ENCODE measurements around the gene MPC2. TPM values are rescaled to one million over a fixed set of nuclear protein-coding genes. Genes with fewer than 3 reads are reported as not detected.
"Not testable (repeated sequence)": the region's sequence is repeated elsewhere in the genome, so short reads cannot be mapped to it uniquely, and the experiment has no call there.

Gene MPC2
- total and polyA plus RNA-seq, 2 of the 8 experiments (the other 6 are each of a cell fraction or from before 2014, with no cell fraction given), result 18.6 to 40.9 TPM

DNA sequence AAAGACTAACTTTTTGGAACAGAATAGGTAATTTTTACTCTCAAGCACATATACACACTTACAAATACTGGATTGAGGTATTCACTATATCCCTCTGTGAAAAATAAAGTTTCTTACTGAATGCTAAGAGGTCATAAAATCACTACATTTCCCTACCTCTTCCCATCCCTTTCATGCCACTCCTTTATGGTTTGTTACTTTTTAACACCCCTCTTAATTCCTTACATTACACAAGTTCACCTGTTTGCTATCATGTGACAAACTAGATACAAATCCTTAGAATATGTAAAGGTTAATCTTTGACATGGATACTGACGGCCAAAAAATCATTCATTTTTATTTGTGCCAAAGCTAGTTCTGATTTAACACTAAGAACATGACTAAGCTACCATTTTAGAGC, 7.1 kb downstream of the MPC2 start (continued):
- no peak for TF ChIP-seq CEBPB (IDR thresholded peaks at IDR 0.05; ENCODE audit: low read depth, low read length)
- TF ChIP-seq JUND (IDR thresholded peaks at IDR 0.05; ENCODE audit: low read length), result no peak
- TF ChIP-seq CBX8 (IDR thresholded peaks at IDR 0.05; ENCODE audit: borderline replicate concordance, low read depth, low read length), result no peak

GRCh38 chr1:167928919-167929318, 8.0 kb downstream of the MPC2 start:
- H3K36me3 ChIP-seq (ENCODE audit: control insufficient read depth in 2 of 4, insufficient read depth in 4 of 4, low read length in 3 of 4); H2BK15ac ChIP-seq (ENCODE audit: low read length); H2AFZ ChIP-seq (ENCODE audit: low read length); H3K4ac ChIP-seq (replicated peaks; ENCODE audit: insufficient read length, low read depth, low read length); H3K23ac ChIP-seq (ENCODE audit: insufficient read length); H3K27me3 ChIP-seq (replicated peaks in 1 of 4; ENCODE audit: control insufficient read depth in 3 of 4, extremely low read depth in 1 of 4, insufficient read depth in 3 of 4, low read length in 3 of 4); H2BK120ac ChIP-seq (replicated peaks; ENCODE audit: low read depth, low read length); H3K56ac ChIP-seq (replicated peaks; ENCODE audit: insufficient read length, low read depth, low read length); CTCF ChIA-PET (ENCODE audit: partially characterized antibody); H3K27ac ChIP-seq (ENCODE audit: low read depth, low read length); H3K4me2 ChIP-seq (ENCODE audit: insufficient read depth in 1 of 2, low read depth in 2 of 2, low read length in 2 of 2); H2BK20ac ChIP-seq (ENCODE audit: low read length); H3K14ac ChIP-seq (ENCODE audit: insufficient read length); H3K4me3 ChIP-seq (ENCODE audit: extremely low read depth in 1 of 4, insufficient read depth in 2 of 4, low read depth in 3 of 4, low read length in 4 of 4); H4K20me1 ChIP-seq (replicated peaks in 1 of 2; ENCODE audit: control insufficient read depth in 1 of 2, insufficient read depth in 2 of 2, low read length in 2 of 2); H3K9me3 ChIP-seq (ENCODE audit: insufficient read depth in 2 of 2, low read depth in 1 of 2, low read length in 1 of 2); H2AK5ac ChIP-seq (ENCODE audit: low read depth, low read length); H3K18ac ChIP-seq (ENCODE audit: extremely low read depth, low read length); FAIRE-seq; H4K8ac ChIP-seq (ENCODE audit: extremely low read depth, insufficient read depth, low read length); H3K9ac ChIP-seq (replicated peaks in 1 of 4; ENCODE audit: extremely low read depth in 1 of 4, low read depth in 3 of 4, low read length in 3 of 4); H3K79me1 ChIP-seq (ENCODE audit: low read depth, low read length); H2BK12ac ChIP-seq (ENCODE audit: low read depth, low read length); H3K4me1 ChIP-seq (replicated peaks in 1 of 4; ENCODE audit: control insufficient read depth in 3 of 4, insufficient read depth in 4 of 4, low read length in 3 of 4); DNase-seq (ENCODE audit: low read depth in 1 of 2, low spot score in 2 of 2); H2BK5ac ChIP-seq (ENCODE audit: low read depth, low read length); H4K91ac ChIP-seq (replicated peaks; ENCODE audit: insufficient read length, low read length); H3K23me2 ChIP-seq (ENCODE audit: low read depth, low read length); H4K5ac ChIP-seq (ENCODE audit: insufficient read length, low read depth, low read length): not testable (repeated sequence)
- peaks cover 0 to 11% of the 10 kb centered on the region in 2 experiments; a peak in 2 of 4 replicates for H3K79me2 ChIP-seq (ENCODE audit: control insufficient read depth in 1 of 2, insufficient read depth in 2 of 2, low read length in 2 of 2)
- POLR2A ChIA-PET (ENCODE audit: partially characterized antibody), result interaction anchor here (1.6 kb wide), 1 partner anchor 13 kb away, joined by 3 read pairs; no protein-coding TSS in a partner anchor
- 90% methylated on average over 9 of the region's 9 CpGs; no CpG with 5 or more reads in 1 of the 2 experiments for WGBS, 2 experiments (ENCODE audit: extremely low coverage in 1 of 2, insufficient coverage in 1 of 2, insufficient read length in 1 of 2, insufficient replicate concordance in 2 of 2, low coverage in 1 of 2, low lambda C conversion rate in 2 of 2, missing lambda C conversion rate in 1 of 2)
